K562 (cell line): Measurements from ENCODE around the gene TSC22D3. TPM values are rescaled to one million over a fixed set of nuclear protein-coding genes. Genes with fewer than 3 reads are reported as not detected.

Source experiments
- ARHGAP35 ChIP-seq: fragments of 450-650 bp; IDR thresholded peaks from 2 replicates; pipeline ENCODE4 v1.6.1; 2018; ENCODE audit not compliant: partially characterized antibody
- GATA2 ChIP-seq: sonication (generic); formaldehyde crosslinking; IDR thresholded peaks from 2 replicates; pipeline ENCODE4 v1.4.0; 2020; ENCODE audit warnings: mild to moderate bottlenecking, missing genetic modification reagents
- MGA ChIP-seq: fragments of 450-650 bp; IDR thresholded peaks from 2 replicates; pipeline ENCODE4 v1.6.1; 2016; ENCODE audit warnings: mild to moderate bottlenecking, moderate library complexity
- NR2C2 ChIP-seq, 2 experiments: fragments of 200-800 bp in 1 of 2; sonication (Bioruptor generic) in 1 of 2; sonication (generic) in 1 of 2; formaldehyde crosslinking in 1 of 2; IDR thresholded peaks; 2 replicates each; pipeline versions ENCODE4 v1.6.1 to v1.8.0; 2016 to 2022; ENCODE audit warnings: mild to moderate bottlenecking in 1 of 2, missing compliant biosample characterization in 1 of 2, missing genetic modification characterization in 1 of 2, missing genetic modification reagents in 1 of 2
- PRMT5 ChIP-seq: sonication (generic); formaldehyde crosslinking; IDR thresholded peaks from 2 replicates; pipeline ENCODE4 v1.5.0; 2020; ENCODE audit warnings: missing genetic modification reagents
- RUNX1 ChIP-seq: sonication (generic); IDR thresholded peaks from 2 replicates; pipeline ENCODE4 v1.6.1; 2016; ENCODE audit warnings: antibody characterized with exemption, low read depth
- ZNF184 ChIP-seq: sonication (generic); formaldehyde crosslinking; IDR thresholded peaks from 2 replicates; pipeline ENCODE4 v1.5.0; 2020; ENCODE audit warnings: missing genetic modification reagents
- polyA plus RNA-seq, 8 experiments: library from polyadenylated mRNA; depleted of rRNA in 4 of 8; stranded (reverse) in 5 of 8; unstranded in 3 of 8; fragments of >200 nt; fragmentation: Nextera tagmentation in 2 of 8; fragmentation: Illumina TruSeq in 1 of 8; extraction: Ambion mirVana in 2 of 8; extraction: Trizol in 1 of 8; gene quantifications; 2 replicates each; pipeline versions ENCODE4 v1.2.1 to v1.2.3, GENCODE V29; 2011 to 2014; ENCODE audit warnings: inconsistent platforms in 1 of 8, missing spikeins in 1 of 8
- total RNA-seq, 7 experiments: library from RNA; depleted of rRNA in 6 of 7; stranded (reverse); fragments of >200 nt in 6 of 7; fragmentation: Illumina TruSeq in 2 of 7; extraction: Trizol in 2 of 7; gene quantifications; 2 replicates each; pipeline versions ENCODE4 v1.2.1 to v1.2.3, GENCODE V29; 2011 to 2021; ENCODE audit warnings: low replicate concordance in 1 of 7
- TF ChIP-seq, protein P1 (sequence below), 2 experiments: fragments of 450-650 bp; conservative IDR thresholded peaks; 2 replicates each; pipeline ENCODE4 v1.6.1; 2017; ENCODE audit warnings: mild to moderate bottlenecking in 2 of 2, moderate library complexity in 2 of 2
- TF ChIP-seq, protein P2 (sequence below), 3 experiments: fragments of 200-800 bp in 1 of 3; fragments of 250-450 bp in 1 of 3; fragments of 450-650 bp in 1 of 3; sonication (Bioruptor Pico) in 1 of 3; sonication (Bioruptor generic) in 1 of 3; formaldehyde crosslinking in 1 of 3; IDR thresholded peaks; 2 replicates each; pipeline versions ENCODE4 v1.6.1 to v1.8.0; 2016 to 2022; ENCODE audit warnings: mild to moderate bottlenecking in 2 of 3, missing genetic modification characterization in 2 of 3, missing compliant biosample characterization in 1 of 3, moderate library complexity in 1 of 3

TSC22D3 gene
- total and polyA plus RNA-seq, 9 of the 15 experiments (the other 6 are each of a cell fraction or from before 2014, with no cell fraction given): 0.48 to 3.0 (median 0.87) TPM

DNA sequence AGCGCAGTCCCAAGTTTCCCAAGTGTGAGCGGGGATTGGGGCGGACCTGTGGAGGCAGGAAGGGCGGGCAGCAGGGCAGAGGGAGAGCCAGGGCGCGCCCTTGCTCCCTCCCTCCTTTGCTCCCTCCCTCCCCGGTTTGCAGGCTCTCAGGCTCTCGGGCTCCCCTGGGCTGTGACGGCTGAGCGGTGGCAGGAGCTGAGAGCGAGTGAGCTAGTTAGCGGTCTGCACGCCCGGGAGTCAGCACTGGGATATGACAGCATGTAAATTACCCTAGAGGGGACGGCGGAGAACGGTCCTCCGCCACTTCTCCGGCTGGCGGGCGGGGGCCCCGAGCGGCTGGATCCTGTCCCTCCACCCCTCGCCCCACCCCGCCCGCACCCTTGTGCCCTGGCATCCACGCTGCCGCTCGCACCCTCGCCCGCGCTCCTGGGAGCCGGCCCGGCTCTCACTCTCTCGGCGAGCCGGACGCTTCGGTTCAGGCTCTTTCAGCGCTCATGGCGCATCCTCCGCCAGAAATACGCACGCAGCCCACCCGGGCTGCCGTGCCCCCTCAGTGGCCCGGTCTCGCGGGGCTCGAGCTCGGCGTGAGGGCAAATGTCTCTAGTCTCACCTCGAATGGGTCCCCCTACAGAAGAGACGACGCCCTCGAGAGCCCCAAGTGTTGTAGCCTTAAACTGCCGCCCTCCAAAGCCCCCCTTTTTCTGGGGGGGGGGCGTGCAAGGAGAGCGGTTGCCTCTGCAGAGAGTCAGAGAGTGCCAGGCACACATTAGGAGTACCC is at the start of gene TSC22D3 (continued):
- TF ChIP-seq MGA (no peak), RUNX1 (no peak), ZNF184 (CRISPR knock-in tag) (no peak), GATA2 (CRISPR knock-in tag) (no peak), PRMT5 (no peak), NR2C2 (CRISPR knock-in tag; IDR thresholded peaks at IDR 0.05) (no peak), NR2C2 (tag; IDR thresholded peaks at IDR 0.05) (no peak), ARHGAP35 (no peak)
- TF ChIP-seq, protein P1, sequence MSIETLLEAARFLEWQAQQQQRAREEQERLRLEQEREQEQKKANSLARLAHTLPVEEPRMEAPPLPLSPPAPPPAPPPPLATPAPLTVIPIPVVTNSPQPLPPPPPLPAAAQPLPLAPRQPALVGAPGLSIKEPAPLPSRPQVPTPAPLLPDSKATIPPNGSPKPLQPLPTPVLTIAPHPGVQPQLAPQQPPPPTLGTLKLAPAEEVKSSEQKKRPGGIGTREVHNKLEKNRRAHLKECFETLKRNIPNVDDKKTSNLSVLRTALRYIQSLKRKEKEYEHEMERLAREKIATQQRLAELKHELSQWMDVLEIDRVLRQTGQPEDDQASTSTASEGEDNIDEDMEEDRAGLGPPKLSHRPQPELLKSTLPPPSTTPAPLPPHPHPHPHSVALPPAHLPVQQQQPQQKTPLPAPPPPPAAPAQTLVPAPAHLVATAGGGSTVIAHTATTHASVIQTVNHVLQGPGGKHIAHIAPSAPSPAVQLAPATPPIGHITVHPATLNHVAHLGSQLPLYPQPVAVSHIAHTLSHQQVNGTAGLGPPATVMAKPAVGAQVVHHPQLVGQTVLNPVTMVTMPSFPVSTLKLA (conservative IDR thresholded peaks at IDR 0.05): peak in 1 of 2 experiments; percentile 39; a peak in 1 of 4 replicates
- TF ChIP-seq, protein P2, sequence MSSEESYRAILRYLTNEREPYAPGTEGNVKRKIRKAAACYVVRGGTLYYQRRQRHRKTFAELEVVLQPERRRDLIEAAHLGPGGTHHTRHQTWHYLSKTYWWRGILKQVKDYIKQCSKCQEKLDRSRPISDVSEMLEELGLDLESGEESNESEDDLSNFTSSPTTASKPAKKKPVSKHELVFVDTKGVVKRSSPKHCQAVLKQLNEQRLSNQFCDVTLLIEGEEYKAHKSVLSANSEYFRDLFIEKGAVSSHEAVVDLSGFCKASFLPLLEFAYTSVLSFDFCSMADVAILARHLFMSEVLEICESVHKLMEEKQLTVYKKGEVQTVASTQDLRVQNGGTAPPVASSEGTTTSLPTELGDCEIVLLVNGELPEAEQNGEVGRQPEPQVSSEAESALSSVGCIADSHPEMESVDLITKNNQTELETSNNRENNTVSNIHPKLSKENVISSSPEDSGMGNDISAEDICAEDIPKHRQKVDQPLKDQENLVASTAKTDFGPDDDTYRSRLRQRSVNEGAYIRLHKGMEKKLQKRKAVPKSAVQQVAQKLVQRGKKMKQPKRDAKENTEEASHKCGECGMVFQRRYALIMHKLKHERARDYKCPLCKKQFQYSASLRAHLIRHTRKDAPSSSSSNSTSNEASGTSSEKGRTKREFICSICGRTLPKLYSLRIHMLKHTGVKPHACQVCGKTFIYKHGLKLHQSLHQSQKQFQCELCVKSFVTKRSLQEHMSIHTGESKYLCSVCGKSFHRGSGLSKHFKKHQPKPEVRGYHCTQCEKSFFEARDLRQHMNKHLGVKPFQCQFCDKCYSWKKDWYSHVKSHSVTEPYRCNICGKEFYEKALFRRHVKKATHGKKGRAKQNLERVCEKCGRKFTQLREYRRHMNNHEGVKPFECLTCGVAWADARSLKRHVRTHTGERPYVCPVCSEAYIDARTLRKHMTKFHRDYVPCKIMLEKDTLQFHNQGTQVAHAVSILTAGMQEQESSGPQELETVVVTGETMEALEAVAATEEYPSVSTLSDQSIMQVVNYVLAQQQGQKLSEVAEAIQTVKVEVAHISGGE (CRISPR knock-in tag; IDR thresholded peaks at IDR 0.05): no peak
